ENCODE results near the gene ELFN2. TPM values are rescaled to one million over a fixed set of nuclear protein-coding genes. Genes with fewer than 3 reads are reported as not detected.

Gene ELFN2
- polyA plus RNA-seq, 3 donors: 0.01 TPM; not detected in 2

DNA sequence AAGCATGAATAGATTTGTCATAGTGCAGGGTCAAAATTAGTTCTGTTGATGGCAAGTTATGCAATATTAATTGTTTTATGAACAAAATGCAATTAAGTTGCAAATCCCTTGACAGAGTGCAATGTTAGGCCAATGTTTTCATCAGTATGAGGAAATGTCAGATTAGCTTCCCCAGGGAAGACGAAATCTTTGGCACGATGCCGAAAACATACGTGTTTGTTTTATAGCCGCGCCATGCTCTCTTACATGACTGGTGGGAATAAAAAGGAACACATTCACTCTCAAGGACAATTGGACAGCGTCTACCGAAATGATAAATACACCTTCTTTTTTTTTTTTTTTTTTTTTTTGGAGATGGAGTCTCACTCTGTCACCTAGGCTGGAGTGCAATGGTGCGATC is 31.9 kb upstream of the ELFN2 start:
- no peaks in the 10 kb centered on the region for H3K79me2 ChIP-seq (ENCODE audit: insufficient read depth, low read length)
- H3K9me3 Mint-ChIP-seq: no peaks in the 10 kb centered on the region
- no peak for TF ChIP-seq CTCF (IDR thresholded peaks at IDR 0.05)
- no peak overlapping the region for H3K9ac ChIP-seq (ENCODE audit: insufficient read depth, low read length, poor library complexity, severe bottlenecking)
- H3K4me3 ChIP-seq (replicated peaks in 1 of 3; ENCODE audit: low read depth in 2 of 3, low read length in 3 of 3): no peak overlapping the region
- peaks cover 0 to 15% (median 8%) of the 10 kb centered on the region in 3 donors for H3K27me3 Mint-ChIP-seq (ENCODE audit: low read depth in 3 of 3)
- peaks cover 12% of the 10 kb centered on the region for H4K20me1 ChIP-seq (ENCODE audit: insufficient read depth, low read length)
- no peak overlapping the region for H3K27ac ChIP-seq (ENCODE audit: low read depth in 1 of 2, low read length in 2 of 2)
- H3K36me3 ChIP-seq (replicated peaks in 1 of 2; ENCODE audit: control insufficient read depth in 1 of 2, insufficient read depth in 2 of 2, low read length in 2 of 2): no peaks in the 10 kb centered on the region
- peaks cover 5% of the 10 kb centered on the region for H3K4me1 Mint-ChIP-seq
- H3K9me3 ChIP-seq (replicated peaks in 1 of 2; ENCODE audit: control insufficient read depth in 1 of 2, insufficient read depth in 1 of 2, low read length in 2 of 2): no peaks in the 10 kb centered on the region
- no peak overlapping the region for H3K4me3 Mint-ChIP-seq
- H3K4me2 ChIP-seq (replicated peaks; ENCODE audit: extremely low read depth, low read length, poor library complexity, severe bottlenecking): no peak overlapping the region
- H3K36me3 Mint-ChIP-seq: no peaks in the 10 kb centered on the region
- H3K27me3 ChIP-seq (ENCODE audit: control insufficient read depth in 2 of 2, insufficient read depth in 2 of 2, low read length in 2 of 2): no peaks in the 10 kb centered on the region
- no peaks in the 10 kb centered on the region for H3K4me1 ChIP-seq (ENCODE audit: control insufficient read depth in 1 of 2, insufficient read depth in 2 of 2, low read length in 2 of 2)
- WGBS (ENCODE audit: insufficient coverage): no CpG with 5 or more reads among the region's 9 CpGs
- H2AFZ ChIP-seq (ENCODE audit: insufficient read depth, low read depth, low read length, poor library complexity, severe bottlenecking): no peak overlapping the region
- DNase-seq: no peak
- intact Hi-C loops (cut with micrococcal nuclease): loop anchor here (5.0 kb wide), 2 partner anchors 292 to 382 kb away; no protein-coding TSS in a partner anchor
- H3K27ac Mint-ChIP-seq: no peak overlapping the region

GRCh38 chr22:37457093-37457893 is 30.0 kb upstream of the ELFN2 start:
- H3K27ac Mint-ChIP-seq: peak overlapping the region in 1 of 7 donors; percentile 39
- TF ChIP-seq CTCF (IDR thresholded peaks at IDR 0.05): peak; percentile 97
- H3K36me3 Mint-ChIP-seq: no peaks in the 10 kb centered on the region
- no peaks in the 10 kb centered on the region for H3K27me3 ChIP-seq (ENCODE audit: control insufficient read depth in 2 of 2, insufficient read depth in 2 of 2, low read length in 2 of 2)
- no peaks in the 10 kb centered on the region for H3K9me3 Mint-ChIP-seq
- intact Hi-C loops (cut with micrococcal nuclease): loop anchor here (1.0 to 5.0 kb wide), 6 partner anchors 140 to 380 kb away; no protein-coding TSS in a partner anchor
- no peaks in the 10 kb centered on the region for H3K79me2 ChIP-seq (ENCODE audit: insufficient read depth, low read length)
- H3K27ac ChIP-seq (ENCODE audit: low read depth in 1 of 2, low read length in 2 of 2): no peak overlapping the region
- no peak overlapping the region for H3K4me2 ChIP-seq (replicated peaks; ENCODE audit: extremely low read depth, low read length, poor library complexity, severe bottlenecking)
- H3K36me3 ChIP-seq (replicated peaks in 1 of 2; ENCODE audit: control insufficient read depth in 1 of 2, insufficient read depth in 2 of 2, low read length in 2 of 2): no peaks in the 10 kb centered on the region
- peaks cover 0 to 21% (median 12%) of the 10 kb centered on the region in 3 donors for H3K27me3 Mint-ChIP-seq (ENCODE audit: low read depth in 3 of 3)
- no peak overlapping the region for H2AFZ ChIP-seq (ENCODE audit: insufficient read depth, low read depth, low read length, poor library complexity, severe bottlenecking)
- peaks cover 5% of the 10 kb centered on the region for H3K4me1 Mint-ChIP-seq
- H3K4me3 ChIP-seq (replicated peaks in 1 of 3; ENCODE audit: low read depth in 2 of 3, low read length in 3 of 3): no peak overlapping the region
- H3K4me3 Mint-ChIP-seq: no peak overlapping the region
- DNase-seq: peak; percentile 51 to 71 (median 68)
- H3K4me1 ChIP-seq (ENCODE audit: control insufficient read depth in 1 of 2, insufficient read depth in 2 of 2, low read length in 2 of 2): no peaks in the 10 kb centered on the region
- H3K9ac ChIP-seq (ENCODE audit: insufficient read depth, low read length, poor library complexity, severe bottlenecking): no peak overlapping the region
- no peaks in the 10 kb centered on the region for H3K9me3 ChIP-seq (replicated peaks in 1 of 2; ENCODE audit: control insufficient read depth in 1 of 2, insufficient read depth in 1 of 2, low read length in 2 of 2)
- no peaks in the 10 kb centered on the region for H4K20me1 ChIP-seq (ENCODE audit: insufficient read depth, low read length)
- no CpG with 5 or more reads among the region's 4 CpGs for WGBS (ENCODE audit: insufficient coverage)
